NB4 (cell line): ENCODE results near the gene FAM20C.

Source experiments
- DNase-seq: peaks from one replicate; pipeline ENCODE4 v3.0.0; 2010; ENCODE audit warnings: low read depth
- H3K4me3 ChIP-seq: one replicate; pipeline ENCODE4 v1.5.1; 2011; ENCODE audit warnings: mild to moderate bottlenecking, low read depth, low read length, moderate library complexity
- MYC ChIP-seq: IDR thresholded peaks from 2 replicates; pipeline ENCODE4 v1.6.1; 2011; ENCODE audit warnings: low read depth, low read length
- POLR2A ChIP-seq: IDR thresholded peaks from 2 replicates; pipeline ENCODE4 v1.6.1; 2011; ENCODE audit warnings: mild to moderate bottlenecking; ENCODE audit not compliant: insufficient read length; ENCODE audit errors: extremely low read depth
- TF ChIP-seq, protein P1 (sequence below): IDR thresholded peaks from 2 replicates; pipeline ENCODE4 v1.6.1; 2011; ENCODE audit warnings: low read depth, low read length
- TF ChIP-seq, protein P2 (sequence below): IDR thresholded peaks from one replicate; pipeline ENCODE4 v1.5.1; 2012; ENCODE audit warnings: low read depth, low read length

FAM20C gene

DNA sequence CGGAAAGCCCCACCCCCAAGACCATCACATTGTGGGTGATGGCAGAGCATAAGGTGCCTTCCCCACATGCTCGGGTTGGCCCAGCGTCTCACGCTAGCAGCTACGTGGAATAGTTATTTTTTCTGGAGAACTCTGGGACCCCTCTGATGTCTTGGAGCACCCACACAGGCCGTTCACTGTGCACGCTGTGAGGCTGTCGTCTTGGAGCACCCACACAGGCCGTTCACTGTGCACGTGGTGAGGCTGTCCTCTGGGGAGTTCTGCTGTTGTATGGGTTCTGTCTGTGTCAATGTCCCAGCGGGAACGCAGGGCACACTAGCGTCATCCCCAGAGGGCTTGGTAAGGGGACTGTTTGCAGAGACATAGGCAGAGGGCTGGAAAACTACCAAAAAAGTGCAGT, 38.8 kb upstream of the FAM20C start:
- H3K4me3 ChIP-seq, result no peak overlapping the region
- TF ChIP-seq, protein P1, sequence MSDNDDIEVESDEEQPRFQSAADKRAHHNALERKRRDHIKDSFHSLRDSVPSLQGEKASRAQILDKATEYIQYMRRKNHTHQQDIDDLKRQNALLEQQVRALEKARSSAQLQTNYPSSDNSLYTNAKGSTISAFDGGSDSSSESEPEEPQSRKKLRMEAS, result no peak
- no peak for DNase-seq

DNA sequence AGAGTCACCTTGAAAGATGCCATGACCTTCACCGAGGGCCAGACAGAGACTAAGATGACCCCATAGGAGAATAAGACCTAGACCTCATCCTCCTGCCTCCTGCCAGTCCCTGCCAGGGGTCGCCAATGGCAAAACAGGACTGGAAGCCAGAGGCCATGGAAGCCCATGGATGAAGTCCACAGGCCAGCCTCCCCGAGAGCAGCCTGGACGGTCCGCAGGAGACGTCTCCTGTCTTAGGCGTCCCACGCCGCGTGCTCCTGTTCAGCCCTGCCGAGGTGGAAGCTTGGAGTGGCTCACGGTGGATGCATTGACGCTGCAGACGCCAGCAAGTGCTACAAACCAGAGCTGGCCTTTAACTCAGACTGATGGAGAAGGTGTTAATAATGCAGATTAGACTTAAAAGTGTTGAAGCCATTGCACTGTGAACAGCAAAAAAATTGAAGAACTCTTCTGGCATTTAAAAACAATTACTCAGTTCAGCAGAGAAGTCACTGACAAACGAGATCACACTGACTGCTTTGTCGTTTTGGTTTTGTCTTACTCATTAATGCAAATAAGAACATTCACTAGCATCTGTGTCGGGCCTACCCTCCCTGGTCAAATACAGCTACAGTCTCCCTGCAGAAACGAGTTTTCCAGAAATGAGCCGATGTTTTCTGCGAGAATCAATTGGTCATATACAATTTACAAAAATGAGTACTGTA, 38.1 kb upstream of the FAM20C start:
- TF ChIP-seq, protein P1, result no peak
- no peak for TF ChIP-seq POLR2A
- TF ChIP-seq, protein P2, sequence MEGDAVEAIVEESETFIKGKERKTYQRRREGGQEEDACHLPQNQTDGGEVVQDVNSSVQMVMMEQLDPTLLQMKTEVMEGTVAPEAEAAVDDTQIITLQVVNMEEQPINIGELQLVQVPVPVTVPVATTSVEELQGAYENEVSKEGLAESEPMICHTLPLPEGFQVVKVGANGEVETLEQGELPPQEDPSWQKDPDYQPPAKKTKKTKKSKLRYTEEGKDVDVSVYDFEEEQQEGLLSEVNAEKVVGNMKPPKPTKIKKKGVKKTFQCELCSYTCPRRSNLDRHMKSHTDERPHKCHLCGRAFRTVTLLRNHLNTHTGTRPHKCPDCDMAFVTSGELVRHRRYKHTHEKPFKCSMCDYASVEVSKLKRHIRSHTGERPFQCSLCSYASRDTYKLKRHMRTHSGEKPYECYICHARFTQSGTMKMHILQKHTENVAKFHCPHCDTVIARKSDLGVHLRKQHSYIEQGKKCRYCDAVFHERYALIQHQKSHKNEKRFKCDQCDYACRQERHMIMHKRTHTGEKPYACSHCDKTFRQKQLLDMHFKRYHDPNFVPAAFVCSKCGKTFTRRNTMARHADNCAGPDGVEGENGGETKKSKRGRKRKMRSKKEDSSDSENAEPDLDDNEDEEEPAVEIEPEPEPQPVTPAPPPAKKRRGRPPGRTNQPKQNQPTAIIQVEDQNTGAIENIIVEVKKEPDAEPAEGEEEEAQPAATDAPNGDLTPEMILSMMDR, result no peak
- no peak for TF ChIP-seq MYC
- H3K4me3 ChIP-seq, result no peak overlapping the region
- no peak for DNase-seq

DNA sequence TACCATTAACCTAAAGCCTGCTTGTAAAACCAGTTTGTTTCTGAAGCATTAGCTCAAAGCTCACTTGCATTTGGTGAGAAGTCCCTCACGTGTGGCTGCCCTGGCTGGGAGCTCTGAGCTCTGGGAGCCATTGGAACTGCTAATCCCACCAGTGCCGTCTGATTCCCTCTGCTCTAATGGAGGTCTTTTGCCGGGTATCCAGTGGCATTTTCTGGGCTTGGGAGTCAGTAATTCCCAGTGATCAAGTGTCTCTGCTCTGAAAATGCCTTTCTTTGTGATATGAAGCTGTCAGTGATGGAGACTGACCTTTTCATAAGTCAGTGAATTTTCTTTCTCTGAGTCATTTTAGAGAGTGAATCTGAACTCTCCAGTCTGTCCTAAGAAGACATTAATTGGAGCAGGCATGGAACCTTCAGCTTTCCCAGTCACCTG, 36.9 kb upstream of the FAM20C start:
- H3K4me3 ChIP-seq, result no peak overlapping the region
- TF ChIP-seq MYC (no peak), POLR2A (no peak)
- TF ChIP-seq, protein P2, result no peak
- TF ChIP-seq, protein P1, result no peak
- no peak for DNase-seq

DNA sequence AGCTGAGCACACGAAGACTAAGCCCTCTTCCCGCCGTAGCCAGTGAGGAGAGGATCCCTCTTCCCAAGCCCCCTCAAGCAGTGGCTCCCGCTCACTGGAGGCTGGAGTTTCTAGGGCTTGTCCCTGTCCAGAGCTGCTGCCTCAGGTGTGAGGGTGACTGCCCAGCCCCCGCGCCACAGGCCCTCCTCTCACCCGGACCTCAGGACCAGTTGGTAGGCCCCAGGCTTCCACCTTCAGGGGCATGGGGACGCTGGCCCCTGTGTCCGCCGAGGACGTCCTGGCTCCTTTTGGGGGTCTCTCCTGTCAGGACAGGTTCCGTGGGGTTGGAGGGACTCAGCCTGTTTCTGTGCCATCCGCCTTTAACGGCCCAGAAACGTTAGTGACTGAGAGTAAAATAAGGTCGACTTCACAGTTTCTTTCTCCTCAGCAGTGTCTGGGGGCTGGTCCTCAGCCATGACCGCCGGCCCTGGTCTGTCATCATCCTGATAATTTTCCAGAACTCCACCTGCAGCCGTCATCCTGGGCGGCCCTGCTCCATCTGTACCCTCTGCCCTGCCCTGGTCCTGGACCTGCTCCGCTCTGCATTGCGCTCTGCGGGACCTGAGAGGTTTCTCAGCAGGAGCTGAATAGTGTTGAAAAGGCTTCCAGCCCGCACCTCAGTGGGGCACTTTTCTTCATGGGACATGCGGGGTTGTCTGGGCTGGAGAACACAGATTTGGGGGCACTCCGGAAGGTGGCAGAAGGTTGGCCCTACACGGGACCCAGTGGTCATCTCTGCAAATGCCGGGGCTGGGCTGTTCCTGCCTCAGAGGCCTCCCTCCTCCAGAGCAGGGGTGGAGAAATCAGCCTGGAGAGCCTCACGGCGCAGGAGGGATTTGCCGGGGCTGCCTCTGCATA, 36.0 kb upstream of the FAM20C start:
- TF ChIP-seq, protein P1, result no peak
- TF ChIP-seq, protein P2, result no peak
- no peak for DNase-seq
- H3K4me3 ChIP-seq, result no peak overlapping the region

DNA sequence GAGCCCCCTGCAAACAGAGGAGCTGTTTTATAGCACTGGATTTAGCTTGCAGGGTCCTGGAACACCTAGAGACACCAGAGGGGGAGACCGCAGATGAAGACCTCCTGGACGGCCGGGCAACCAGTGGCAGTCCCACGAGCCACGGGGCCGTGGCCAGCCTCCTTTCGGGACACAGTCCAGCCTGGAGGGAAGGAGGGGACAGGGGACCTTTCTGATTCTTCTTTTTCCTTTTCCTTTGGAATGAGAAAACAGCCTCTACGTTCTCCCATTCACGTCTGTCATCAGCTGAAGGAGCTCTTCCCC, 35.4 kb upstream of the FAM20C start:
- no peak for DNase-seq
- TF ChIP-seq, protein P2, result no peak
- TF ChIP-seq MYC (no peak), POLR2A (no peak)
- TF ChIP-seq, protein P1, result no peak
- no peak overlapping the region for H3K4me3 ChIP-seq
